NOMO-1 treated with dmso at 0.1 percent for 144 hours (cell line): Measurements from ENCODE around the gene LAMB2.

Experiments
- DNase-seq: peaks from one replicate; lab custom pipeline; 2025; ENCODE audit not compliant: unreplicated experiment; lab: John Stamatoyannopoulos, UW

The LAMB2 gene

DNA sequence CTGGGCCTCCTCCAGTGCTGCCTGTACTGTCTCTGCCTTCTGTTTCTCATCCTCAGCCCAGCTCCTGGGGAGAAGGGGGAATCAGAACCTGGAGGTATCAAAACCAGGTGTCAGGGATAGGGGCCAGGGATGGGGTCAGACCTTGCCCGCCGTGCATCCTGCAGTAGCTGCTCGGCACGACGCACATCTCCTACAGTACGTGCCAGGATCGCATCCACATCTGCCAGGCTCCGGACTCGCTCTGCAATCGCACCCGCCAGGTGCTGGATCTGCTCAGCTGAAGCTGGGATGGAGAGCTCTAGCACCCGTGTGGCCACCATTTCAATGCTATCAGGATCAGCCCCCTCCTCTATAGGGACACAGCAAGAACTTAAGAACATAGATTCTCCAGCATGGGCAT lies 10.8 kb downstream of the LAMB2 start:
- DNase-seq: no peak

GRCh38 chr3:49121132-49121736 lies 11.6 kb downstream of the LAMB2 start:
- no peak for DNase-seq

- peak; percentile 75 for DNase-seq
These were observed 12.3 kb downstream of the LAMB2 start, which contains the start of gene USP19 for GRCh38 chr3:49120438-49121131. Gene USP19 (minus strand): TSS chr3:49120823. CDS start chr3:49119145, 1,678 bp downstream.

GRCh38 chr3:49120096-49120437 lies 12.8 kb downstream of the LAMB2 start:
- no peak for DNase-seq

- DNase-seq: no peak
These were observed 13.4 kb downstream of the LAMB2 start for GRCh38 chr3:49119439-49119838.

DNA sequence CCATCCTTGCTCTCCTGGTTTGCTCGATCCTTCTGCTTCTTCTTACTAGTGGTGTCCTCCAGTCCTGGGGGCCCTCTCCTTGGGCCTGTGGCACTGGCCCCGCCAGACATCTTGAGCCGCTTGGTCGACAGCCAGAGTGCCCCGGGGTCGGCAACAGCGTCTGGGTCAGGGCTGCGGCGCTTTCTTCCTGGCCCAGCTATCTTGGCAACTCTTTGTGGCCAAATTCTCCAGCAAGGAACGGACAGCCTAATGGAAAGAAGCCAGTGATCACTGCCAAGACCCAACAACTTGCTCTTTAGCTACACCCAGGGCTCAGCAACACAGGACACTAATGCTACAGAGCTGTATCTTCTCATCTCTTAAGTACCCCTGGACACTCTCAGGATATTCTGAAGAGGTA lies 13.8 kb downstream of the LAMB2 start:
- DNase-seq: no peak

DNA sequence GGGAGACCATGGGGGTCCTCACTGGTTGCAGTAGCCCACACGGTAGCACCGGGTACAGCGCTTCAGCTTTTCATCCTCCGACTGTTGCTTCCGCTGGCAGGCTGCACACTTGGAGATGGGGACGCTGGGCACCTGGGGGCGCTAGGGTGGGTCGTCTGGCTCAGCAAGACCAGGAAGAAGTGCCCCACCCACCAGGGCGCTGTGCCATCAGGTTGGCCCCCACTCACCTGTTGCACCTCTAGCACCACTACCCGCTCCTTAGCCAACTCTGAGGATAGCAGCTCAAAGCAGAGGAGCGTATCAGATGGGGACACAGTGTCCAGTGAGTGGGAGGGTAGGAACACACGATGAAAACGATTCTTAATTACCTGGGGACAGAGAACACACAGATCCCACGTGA lies 20.6 kb downstream of the LAMB2 start:
- no peak for DNase-seq

GRCh38 chr3:49111347-49111746 lies 21.5 kb downstream of the LAMB2 start:
- no peak for DNase-seq

DNA sequence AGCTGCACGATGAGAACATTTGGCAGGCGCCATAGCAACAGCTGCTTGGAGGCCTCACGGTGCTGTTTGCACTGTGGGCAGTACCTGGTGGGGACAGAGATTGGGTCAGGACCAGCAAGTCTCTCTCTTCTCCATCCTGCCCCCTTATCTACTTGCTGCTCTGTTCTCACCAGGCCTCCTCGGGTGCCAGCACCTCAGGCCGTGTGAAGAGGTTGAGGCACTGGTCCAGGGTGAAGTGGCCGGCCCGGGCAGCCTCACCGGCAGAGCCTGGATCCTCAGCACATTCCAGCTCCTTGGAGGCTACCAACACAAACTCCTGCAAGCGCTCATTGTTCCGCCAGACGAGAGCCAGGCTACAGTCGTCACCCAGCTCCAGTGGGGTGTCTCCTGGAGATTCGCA lies 22.1 kb downstream of the LAMB2 start:
- DNase-seq: no peak

- DNase-seq: no peak
These were observed 24.5 kb downstream of the LAMB2 start for GRCh38 chr3:49108346-49108745.

- peak; percentile 85 for DNase-seq
These were observed 28.2 kb downstream of the LAMB2 start, which contains the start of gene QARS1 for GRCh38 chr3:49104427-49105291. Gene QARS1 (minus strand): TSS chr3:49104757. CDS start chr3:49104733, 24 bp downstream.

GRCh38 chr3:49104052-49104426 lies 28.8 kb downstream of the LAMB2 start:
- DNase-seq: no peak

- no peak for DNase-seq
These were observed 32.7 kb downstream of the LAMB2 start for GRCh38 chr3:49100046-49100615.

- DNase-seq: no peak
These were observed 33.8 kb downstream of the LAMB2 start for GRCh38 chr3:49098910-49099630.

DNA sequence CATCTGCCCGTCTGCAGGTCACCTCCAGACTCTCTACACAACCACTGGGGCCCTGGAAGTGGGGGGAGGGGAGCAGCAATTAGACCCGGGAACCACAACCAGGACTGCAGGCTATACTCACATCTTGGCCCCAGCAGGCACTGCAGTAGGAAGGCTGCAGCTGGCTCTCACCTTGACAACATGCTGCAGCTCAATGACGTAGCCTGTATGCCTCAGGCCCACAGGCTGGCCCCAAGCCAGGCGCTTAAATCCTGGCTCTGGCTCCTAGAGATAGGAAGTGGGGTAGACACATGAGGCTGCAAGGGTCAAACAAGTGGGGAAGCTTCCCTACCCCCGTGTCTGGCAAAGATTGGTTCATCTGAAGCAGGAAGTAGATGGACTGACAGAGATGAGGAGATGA lies 34.4 kb downstream of the LAMB2 start:
- no peak for DNase-seq

GRCh38 chr3:49093853-49094767 lies 38.7 kb downstream of the LAMB2 start, which contains the start of gene QRICH1:
Gene QRICH1 (minus strand): TSS chr3:49094071. CDS start chr3:49077017, 17,054 bp downstream.
- peak; percentile 97 for DNase-seq

DNA sequence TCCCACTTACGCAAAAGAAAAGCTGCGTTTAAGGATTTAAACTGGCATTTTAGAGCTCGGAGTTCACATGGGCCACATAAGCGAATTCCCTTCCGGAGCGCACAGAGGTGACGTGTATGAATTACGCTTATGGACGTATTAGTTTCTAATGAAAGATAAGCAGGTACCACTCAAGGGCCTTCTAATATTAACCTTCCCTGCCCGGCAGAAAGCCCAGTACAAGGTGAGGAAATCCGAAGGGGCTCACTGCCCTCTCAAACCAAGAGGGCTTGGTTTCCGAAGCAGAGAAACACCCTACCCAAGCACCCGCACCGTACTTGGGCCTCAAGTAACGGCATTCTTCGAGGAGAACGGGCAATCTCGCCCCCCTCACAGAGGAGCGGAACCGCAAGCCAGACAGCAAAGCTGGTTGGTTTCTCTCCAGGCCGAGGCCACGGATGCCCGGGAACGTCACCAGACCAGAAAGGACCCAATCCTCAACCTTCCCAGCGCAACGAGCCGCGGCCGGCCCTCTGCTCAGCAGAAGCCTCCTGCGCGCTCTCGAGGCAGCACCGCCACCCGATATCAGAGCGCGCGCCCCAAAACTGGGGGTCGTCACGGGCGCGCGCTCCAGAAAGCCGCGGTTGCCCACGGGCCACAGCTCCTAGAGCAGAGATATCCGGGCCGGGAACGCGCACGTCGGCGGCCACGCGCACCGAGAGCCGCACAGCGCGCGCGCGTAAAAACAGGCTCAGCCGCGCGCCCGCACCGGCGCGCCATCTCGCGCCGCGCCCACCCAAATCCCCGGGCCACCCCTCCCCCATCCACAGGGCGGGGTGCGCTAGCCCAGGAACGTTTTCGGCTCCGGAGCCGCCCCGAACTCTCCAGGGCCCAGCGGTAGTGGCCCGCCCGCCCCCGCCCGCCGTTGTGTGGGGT lies 39.7 kb downstream of the LAMB2 start:
- peak; percentile 40 for DNase-seq

- no peak for DNase-seq
These were observed 51.4 kb downstream of the LAMB2 start for GRCh38 chr3:49081429-49081828.

DNA sequence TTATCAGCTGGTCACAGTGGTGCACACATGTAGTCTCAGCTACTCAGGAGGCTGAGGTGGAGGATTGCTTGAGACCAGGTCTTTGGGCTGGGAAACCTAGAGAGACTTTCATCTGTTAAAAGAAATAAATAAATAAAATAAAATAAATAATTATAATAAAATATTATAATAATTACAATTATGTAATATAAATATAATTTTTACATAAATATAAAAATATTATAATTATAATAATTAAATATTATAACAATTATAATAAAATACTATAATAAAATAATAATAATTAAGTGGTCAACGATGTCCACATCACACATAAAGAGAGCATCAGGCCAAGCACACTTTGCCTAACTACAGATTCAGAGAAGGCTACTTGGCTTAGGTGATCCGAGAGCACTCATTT lies 53.6 kb downstream of the LAMB2 start:
- DNase-seq: no peak
